SW480 (cell line): Measurements from ENCODE around the gene METRNL.

Source experiments
- DNase-seq: peaks from one replicate; pipeline ENCODE4 v3.0.0-alpha.2; 2016; ENCODE audit warnings: low spot score

The METRNL gene

DNA sequence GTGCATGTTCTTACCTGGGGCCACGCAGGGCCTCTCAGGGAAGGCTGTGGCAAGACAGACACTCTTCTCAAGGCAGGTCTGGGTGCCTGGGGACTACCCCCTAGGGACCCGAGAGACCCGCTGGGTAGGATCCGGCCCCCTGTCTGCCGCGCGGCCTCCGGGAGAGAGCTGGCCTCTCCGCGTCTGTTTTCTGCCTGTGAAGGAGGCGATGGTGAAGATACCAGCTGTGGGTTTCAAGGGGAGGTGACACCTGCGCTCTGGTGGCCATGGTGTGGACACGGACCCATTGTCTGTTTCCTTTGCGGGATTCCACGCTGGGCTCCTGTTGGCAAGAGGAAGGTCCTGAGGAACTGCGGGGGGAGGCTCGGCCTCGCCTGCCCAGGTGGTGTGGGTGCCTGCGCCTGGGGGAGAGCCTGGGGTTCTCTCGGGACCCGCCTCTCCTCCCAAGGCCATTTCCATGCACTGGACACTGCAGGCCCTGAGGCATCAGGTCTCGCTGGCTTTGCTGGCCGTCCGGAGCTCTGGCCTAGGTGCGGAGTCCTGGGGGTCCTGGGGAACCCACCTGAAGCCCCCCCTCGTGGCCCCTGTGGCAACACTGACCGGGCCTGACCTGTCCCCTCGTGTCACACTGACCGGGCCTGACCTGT is 12.2 kb upstream of the METRNL start:
- no peak for DNase-seq

DNA sequence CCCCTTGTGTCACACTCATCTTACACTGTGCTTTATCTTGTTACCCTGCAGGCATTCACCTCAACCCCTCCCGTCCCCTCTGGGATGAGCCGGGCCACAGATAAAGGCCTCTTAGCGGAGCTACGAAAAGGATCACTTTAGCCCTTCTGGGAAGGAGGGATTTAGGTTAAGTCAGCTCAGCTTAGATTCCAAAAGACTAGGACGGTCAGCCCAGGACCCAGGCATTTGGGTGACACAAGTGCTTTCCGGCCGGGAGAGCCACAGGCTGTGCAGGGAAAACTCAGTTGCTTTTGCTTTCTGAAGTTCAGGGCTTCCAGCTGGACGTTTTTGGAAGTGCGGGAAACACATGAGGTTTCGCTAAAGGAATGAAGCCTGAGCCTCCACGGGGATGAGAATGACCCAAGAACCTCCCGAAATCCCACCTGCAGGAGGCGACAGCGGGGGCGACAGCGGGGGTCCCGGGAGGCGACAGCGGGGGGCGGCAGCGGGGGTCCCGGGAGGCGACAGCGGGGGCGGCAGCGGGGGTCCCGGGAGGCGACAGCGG is 11.6 kb upstream of the METRNL start:
- DNase-seq: no peak

DNA sequence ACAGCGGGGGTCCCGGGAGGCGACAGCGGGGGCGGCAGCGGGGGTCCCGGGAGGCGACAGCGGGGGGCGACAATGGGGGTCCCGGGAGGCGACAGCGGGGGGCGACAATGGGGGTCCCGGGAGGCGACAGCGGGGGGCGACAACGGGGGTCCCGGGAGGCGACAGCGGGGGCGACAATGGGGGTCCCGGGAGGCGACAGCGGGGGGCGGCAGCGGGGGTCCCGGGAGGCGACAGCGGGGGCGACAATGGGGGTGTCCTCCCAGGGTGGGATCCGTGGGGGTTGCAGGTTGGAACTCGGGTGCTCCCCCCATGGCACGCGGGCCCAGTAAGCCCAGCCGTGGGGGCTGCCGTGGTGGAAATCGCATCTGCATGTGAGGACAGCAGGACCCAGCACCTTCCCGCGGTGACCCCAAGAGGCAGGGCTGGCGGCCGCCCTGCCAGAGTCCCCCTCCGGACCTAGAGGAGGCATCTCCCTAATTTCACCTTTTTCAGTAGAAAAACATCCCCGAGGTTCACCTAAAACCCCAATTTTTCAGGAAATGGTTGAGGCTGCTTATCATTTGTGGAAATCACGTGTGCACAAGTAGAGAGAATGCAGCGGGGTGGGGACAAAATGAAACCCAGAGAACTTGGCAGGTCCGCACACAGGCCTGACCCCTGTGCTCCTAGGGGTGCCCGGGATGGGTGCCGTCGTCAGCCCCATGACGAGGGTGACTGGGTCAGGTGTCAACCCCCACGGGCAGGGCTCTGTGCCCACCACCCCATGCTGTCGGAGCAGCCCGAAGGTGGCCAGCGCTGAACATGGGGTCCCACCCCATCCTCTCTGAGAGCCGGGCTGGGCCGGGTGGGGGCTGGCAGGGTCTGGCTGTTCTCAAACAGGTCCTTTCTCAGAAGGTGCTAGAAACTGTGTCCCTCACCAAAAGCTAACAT is 10.5 kb upstream of the METRNL start:
- DNase-seq: no peak

DNA sequence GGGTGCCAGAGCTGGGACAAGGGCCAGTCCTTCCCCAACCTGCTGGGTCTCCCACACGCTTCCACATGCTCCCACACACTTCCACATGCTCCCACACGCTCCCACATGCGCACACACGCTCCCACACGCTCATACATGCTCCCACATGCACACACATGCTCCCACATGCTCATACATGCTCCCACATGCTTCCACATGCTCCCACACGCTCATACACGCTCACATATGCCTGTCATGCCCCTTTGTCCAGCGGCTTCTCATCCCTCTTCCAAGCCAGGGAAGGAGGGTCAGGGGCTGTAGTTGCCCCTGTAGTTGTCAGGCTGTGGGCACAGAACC is 9.9 kb upstream of the METRNL start:
- DNase-seq: no peak

DNA sequence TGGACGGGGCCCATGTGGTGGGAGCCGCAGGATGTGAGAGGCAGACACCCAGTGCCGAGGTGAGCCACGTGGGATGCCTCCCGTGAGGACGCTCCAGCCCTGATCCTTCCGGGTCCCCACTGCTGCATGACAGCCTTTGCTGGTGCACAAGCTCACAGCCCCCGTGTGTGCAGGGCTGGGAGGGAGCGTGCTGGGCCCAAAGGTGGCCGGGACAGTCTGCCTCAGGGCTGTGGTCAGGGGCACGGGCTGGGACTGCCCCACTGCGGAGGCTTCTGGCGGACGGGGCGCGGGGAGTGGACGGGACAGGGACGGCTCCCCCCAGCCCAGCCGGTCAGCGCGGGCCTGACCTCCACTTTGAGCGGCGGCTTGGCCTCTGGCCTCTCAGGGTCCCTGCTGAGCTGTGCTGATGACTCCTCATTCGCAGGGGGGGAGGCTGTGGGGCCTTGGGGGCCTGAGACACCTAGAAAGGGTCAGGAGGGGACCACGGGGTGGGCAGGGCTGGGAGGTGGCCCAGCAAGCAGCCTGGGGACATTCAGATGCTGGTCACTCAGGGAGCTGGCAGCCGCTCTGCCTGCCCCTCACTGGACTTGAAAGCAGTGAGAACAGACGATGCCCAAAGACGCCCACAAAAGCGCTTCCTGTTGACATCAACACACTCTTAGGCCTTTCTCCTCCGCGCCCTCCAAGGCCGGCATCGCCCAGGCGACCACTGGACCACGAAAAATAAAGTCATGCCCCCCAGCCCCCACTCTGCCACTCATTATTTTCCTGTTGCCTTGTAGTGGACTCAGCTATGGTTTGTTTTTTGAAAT is 9.3 kb upstream of the METRNL start:
- DNase-seq: no peak

DNA sequence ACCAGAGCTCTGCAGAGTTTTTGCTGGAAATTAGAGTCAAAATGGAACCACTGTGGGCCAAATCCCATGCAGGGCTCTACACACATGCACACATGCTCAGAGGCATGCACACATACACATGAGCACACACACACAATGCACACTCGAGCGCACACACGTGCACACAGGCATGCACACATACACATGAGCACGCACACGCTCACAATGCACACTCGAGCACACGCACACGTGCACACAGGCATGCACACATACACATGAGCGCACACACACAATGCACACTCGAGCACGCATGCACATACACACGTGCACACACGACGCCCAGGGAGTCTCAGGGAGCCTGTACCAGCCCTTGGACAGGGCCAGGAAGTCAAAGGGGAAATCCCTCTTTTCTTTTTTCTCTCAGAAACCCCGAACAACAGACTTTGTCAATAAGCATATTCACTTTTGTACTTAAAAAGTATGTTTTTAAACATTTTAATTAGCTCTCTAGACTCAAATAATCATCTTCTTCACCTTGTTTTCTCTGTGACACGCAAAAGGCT is 8.5 kb upstream of the METRNL start:
- DNase-seq: no peak

DNA sequence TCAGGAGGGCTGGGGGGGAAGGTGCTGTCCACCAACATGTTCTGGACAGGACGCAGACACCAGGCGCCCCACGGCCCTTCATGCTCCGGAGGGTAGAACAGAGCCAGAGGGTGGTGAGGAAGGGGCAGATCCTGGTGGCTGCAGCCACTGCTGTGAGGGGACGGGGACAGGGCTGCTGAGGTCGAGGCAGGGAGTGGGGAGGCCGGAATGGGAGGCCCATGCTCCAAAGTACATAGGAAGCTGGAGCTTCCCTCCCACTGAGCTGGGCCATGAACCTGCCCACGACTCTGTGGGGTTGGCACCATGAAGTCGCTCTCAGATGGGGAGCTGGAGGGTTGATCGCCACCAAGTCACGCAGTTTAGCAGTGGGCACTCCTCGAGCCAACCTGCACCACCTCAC is 8.0 kb upstream of the METRNL start:
- no peak for DNase-seq

DNA sequence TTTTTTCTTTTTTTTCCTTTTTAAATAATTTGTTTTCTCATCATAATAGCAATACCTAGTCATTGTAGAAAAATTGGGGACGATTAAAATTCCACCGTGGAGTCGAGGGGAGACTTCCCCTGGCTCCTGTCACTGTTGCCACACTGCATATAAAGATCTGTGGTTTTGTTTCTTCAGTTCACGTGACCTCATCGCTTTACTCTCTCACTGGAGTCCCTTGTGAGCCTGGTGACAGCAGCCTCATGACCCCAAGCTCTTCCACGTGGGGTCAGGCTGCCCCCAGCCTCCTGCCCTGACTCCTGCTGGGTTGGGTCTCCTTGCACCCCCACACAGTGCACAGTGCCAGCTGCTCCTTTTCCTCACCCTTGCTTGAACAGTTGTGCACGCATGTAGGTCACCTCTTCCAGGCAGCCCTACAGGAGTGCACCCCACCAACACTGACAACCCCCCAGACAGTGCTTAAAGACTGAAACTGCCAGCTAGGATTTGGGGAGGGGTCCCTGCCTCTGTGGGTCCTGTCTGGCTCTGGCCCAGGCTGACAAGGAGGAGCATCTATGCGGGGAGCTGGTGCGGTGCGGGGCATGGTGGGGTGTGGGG is 7.3 kb upstream of the METRNL start:
- no peak for DNase-seq

DNA sequence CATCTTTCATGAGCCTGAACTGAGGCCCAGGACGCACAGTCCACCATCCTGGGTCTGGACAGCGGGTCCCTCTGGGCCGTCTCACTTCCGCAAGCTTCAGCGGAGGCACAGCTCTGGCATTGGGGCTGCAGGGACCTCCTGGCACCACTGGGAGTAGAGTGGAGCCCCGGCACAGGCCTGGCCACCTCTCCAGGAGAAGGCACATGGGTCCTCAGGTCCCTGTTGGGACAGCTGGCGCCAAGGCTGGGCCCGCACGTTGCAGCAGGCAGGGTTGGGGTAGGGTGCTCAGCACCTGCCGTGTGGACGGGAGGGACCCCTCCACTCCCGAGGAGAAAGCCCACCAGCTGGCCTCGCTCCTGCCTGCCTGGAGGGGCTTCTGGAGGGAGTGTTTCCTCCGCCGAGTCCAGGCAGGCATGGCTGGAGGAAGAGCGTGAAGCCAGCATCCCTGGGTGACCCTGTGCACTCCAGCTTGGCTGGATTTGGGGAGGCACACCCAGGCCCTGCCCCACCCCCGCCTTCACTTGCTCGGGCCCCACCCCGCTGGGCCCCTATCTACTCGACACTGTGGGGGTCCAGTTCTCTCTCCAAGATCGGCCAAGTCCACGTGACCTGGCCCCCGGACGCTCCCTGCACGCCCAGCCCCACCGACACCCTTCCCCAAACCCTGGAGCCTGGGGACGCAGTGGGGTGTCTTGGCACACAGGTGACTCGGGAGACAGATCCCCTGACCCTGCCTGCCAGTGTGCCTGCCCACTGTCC is 6.6 kb upstream of the METRNL start:
- DNase-seq: no peak

DNA sequence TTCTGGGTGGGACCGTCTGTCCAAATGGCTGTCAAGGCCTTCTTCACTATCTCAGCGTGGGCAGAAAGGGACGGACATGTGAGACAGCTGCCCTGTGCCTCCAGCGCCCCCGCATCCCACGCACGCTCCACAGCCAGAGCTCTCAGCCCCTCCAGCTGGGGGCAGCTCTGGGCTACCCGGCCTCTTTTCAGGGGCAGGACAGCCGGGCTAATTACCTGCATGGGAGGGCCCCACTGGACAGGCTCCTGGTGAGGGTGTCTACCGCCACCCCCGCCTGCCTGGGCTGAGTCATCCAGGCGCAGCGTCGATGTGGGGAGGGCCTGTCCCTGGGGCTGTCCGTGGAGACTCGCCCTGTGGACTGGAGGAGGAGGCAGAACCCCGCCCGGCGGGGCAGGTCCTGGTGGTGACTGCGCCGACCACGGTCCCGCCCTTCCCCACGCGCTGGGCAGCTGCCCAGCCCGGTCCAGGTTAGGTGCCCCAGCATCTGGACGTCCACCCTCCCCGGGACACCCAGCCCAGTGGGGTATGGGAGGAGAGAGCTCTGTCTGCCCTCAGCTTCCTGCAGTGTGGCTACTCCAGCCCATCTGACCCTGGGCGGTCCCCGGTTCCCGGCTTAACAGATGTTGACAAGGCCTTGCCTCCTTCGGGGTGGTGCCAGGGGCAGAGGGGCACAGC is 5.9 kb upstream of the METRNL start:
- peak; percentile 67 for DNase-seq

DNA sequence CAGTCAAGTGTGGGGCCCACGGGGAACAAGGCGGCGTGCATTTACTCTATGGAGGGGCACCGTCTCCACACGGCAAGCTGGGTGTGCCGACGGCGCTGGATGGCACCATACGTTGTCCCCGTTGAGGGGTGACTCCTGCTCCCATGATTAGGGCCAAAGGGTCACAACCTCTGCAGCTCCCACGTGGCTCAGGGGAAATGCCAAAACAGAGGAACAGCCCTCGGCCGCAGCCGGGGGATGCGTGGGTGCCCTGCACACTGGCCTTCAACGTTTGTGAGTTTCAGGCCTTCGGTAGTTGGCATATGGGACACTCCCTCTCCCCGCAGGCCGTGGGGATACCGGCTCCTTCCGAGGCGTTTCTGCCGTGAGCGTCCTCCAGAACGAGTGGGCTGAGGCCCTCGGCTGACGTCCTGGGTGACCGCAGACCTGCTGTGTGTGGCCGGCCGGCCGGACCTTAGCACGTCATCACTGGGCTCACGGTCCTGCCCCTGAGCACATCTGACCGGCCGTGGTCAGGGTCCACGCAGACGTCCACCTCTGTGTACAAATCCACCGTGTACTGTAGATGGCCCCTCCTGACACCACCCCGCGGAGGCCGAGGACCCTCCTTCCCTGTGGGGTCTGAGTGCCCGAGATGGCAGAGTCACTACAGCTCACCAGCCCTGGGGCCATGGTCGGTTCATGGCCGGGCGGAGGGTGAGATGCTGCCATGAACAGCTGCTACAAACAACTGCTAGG is 4.8 kb upstream of the METRNL start:
- DNase-seq: no peak

DNA sequence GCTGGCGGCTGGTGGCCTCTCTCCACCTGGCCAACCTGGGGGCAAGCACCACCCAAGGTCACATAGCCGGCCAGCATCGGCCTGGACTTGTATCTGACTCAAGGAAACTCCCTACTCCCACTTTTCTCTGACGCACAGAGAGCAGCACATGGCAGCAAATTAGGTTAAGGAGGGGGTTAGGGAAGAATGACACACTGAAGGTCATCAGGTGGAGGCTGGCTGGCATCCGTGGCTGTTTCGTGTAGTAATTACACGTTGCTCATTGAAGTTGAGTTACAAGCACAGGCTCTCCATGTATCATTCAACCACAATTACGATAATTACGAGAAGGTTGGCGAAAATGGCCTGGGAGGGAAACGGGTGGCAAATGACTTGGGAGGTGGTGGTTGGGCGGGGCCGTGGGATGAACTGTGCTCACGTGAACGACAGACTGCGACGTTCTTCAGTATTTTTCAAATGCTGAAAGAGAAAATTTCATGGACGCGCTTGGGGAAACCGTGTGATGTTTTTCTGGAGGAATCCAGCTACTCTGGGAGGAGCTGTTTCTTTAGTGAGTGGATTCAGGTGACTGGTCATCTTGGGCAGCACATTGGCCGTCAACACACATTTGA is 4.0 kb upstream of the METRNL start:
- no peak for DNase-seq

DNA sequence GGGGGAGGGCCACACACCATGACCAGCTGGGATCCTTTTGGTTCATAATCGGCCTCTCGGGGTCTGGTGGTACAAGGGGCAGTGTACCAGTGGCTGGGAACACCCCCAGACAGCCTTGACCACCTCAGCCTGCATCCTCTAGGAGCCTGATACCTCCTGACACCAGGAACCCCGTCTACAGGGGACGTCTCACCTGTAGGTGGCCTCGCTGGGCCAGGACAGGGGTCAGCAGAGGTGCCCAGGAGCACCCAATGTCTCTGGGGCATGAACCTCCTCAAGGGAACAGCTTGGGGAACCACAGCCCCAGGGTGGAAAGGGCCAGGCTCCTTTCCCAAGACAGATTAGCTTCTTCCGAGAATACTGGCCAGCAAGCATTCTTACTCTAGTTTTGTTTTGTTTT is 2.5 kb upstream of the METRNL start:
- DNase-seq: no peak

DNA sequence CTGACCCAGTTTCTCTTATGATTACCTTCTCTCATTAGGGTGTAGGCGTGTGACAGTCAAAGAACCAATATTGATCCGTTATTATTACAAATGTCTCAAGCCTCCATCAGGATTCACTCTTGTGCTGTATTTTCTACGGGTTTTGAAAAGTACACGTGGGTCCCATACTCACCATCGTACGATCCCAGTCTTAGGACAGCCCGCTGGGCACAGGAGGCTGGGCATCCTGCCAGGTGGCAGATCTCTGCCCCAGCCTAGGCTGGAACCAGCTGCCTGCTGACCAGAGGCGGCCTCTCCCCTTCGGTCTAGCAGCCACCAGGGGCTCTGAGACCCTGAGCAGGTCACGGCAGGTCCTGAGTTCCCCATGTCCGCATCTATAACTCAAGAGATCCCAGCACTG is 2.0 kb upstream of the METRNL start:
- DNase-seq: no peak

DNA sequence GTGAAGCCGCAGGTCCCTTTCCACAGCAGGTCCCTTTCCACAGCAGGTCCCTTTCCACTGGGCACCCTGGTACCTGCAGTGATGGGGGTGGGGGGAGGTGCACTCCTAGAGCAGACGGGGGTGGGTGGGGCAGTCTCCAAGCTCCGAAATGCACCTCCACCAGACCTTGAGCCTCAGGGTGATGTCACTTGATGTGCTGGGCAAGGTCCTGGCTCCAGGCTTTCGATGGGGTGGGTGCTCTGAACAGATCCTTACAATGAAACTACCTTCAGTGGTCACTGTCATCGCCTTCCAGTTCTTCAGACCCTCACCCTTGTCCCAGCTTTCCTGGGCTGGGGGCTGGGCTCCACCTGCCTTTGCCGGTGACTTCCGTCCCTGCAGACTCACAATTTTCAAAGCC is 1.5 kb upstream of the METRNL start:
- DNase-seq: no peak

DNA sequence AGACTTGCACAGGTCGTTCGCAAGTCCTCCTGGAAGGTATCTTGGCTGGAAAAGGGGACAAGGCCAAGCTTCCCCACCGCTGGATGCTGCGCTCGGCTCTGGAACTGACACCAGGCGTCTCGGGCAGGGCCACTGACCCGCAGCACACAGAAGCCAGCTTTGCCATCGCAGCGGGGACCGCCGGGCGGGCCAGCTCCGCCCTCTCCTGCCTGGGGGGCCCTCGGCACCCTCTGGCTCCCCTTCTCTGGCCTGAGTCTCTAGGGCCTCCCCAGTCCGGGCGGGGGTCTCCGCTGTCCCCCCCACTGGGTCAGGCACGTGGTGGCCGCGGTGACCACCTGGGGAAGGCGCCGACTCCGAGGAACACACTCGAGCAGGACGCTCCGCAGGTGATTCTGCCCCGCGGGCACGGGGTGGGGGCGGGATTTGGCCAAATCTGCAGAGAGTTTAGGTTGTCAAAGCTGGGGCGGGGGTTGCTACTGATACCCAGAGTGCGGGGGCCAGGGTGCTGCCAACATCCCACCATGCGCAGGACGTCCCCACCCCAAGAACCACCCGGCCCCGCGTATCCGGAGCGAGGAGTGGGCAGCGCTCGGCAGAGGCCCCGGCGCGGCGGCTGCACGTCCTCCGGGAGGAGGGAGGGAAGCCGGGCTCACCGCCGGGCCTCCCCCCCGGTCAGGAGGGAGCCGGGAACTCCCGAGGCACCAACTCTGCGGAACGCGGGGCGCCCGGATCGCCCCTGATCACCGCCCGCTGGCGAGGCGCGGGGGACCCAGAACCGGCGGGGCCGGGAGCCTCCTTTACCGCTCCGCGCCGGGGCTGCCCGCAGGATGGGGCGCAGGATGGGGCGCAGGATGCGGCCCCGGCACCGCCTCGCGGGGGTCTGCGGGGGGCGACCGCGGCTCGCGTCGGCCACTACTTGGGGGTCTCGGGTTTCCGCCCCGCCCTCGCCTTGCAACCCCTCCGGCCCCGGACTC is 744 bp upstream of the METRNL start:
- no peak for DNase-seq

DNA sequence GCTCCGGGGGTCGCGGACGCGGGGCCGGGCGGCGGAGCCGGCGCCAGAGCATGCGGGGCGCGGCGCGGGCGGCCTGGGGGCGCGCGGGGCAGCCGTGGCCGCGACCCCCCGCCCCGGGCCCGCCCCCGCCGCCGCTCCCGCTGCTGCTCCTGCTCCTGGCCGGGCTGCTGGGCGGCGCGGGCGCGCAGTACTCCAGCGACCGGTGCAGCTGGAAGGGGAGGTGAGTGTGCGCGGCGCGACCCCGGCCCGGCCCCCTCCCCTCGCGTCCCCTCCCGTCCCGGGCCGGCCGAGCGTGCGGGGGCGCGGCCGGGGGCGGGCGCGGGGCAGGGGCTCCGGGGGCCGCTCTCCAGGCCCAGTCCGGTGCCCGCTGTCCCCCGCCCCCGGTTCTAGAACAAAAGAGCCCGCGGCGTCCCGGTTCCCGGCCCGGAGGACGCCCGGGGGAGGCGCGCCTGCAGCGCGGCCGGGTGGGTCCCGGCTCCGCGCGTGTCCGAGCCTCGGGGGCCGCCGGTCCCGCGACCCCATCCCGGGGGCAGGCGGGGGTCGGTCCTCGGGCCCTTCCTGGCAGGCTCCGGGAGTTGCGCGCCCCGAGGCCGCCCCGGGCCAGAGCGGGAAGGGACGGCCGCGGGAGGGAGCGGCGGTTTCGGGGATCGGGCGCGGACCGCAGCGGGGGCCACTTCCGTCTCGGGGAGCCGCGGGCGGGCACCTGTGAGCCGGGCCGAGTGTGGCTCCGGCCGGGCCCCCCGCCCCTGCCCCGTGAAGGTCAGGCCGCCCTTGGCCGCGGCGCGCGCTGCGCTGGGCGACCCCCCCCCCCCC is 563 bp downstream of the METRNL start:
- DNase-seq: no peak

DNA sequence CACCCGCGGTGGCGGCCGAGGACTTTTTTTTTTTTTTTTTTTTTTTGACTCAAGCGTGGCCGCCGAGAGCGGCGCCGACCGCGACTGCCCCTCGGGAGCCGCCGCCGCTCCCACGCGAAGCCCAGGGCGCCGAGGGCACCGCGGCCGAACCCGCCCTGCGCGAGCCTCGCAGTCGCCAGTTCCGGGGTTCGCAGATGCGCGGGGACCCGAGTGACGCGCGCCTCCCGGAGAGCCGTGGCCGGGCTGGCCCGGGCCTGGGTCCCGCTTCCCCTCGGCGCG is 1.1 kb downstream of the METRNL start:
- DNase-seq: no peak
